Measurements from ENCODE around the gene PLEKHN1.
"Not testable (repeated sequence)": the region's sequence is repeated elsewhere in the genome, so short reads cannot be mapped to it uniquely, and the experiment has no call there.

PLEKHN1 gene

GRCh38 chr1:941015-941587, 25.2 kb upstream of the PLEKHN1 start:
- H3K4me3 ChIP-seq (ENCODE audit: low read depth, low read length), result peak overlapping the region; percentile 47

DNA sequence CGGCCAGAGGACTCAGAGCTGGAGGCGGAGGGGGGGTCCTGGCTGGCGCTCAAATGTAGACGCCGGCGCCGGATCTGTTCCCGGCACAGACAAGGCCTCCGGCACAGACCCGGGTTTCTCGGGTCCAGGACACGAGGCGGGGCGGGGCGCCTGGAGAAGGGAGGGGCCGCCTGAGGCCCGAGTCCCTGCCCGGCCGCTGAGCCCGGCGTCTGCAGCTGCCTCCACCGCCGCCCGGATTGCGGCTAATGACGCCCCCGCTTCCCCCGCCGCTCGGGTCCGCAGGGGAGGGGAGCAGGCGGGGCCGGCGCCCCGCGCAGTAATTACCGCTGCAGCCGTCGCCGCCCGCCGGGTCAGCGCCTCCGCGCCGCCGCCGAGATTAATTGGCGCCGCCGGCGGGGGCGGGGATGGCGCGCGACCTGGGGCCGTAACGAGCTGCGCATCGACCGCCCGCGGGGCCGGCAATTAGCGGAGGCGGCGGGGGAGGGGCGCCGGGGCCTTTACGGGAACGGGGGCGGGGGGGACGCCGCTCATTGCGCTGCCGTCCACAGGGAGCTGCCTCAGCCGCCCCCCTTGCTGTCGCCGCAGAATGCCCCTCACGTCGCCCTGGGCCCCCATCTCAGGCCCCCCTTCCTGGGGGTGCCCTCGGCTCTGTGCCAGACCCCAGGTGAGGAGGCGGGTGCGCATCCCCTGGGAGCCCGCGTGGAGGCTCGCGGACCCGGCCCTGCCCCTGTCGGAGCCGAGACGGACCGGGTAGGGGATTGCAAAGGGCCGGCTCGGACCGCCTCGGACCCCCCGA, 24.5 kb upstream of the PLEKHN1 start:
- H3K4me3 ChIP-seq (ENCODE audit: low read depth, low read length), result peak overlapping the region; percentile 47
- DNase-seq (ENCODE audit: low read depth), result peak; percentile 63

More at GRCh38 chr1:941015-941587, 25.2 kb upstream of the PLEKHN1 start:
- no peak for DNase-seq (ENCODE audit: low read depth)

- no peak for DNase-seq (ENCODE audit: low read depth)
- H3K4me3 ChIP-seq (ENCODE audit: low read depth, low read length), result peak overlapping the region; percentile 47
These were observed 23.9 kb upstream of the PLEKHN1 start for GRCh38 chr1:942411-942821.

- peak overlapping the region; percentile 47 for H3K4me3 ChIP-seq (ENCODE audit: low read depth, low read length)
- DNase-seq (ENCODE audit: low read depth), result peak; percentile 65
These were observed 23.3 kb upstream of the PLEKHN1 start for GRCh38 chr1:942864-943533.

DNA sequence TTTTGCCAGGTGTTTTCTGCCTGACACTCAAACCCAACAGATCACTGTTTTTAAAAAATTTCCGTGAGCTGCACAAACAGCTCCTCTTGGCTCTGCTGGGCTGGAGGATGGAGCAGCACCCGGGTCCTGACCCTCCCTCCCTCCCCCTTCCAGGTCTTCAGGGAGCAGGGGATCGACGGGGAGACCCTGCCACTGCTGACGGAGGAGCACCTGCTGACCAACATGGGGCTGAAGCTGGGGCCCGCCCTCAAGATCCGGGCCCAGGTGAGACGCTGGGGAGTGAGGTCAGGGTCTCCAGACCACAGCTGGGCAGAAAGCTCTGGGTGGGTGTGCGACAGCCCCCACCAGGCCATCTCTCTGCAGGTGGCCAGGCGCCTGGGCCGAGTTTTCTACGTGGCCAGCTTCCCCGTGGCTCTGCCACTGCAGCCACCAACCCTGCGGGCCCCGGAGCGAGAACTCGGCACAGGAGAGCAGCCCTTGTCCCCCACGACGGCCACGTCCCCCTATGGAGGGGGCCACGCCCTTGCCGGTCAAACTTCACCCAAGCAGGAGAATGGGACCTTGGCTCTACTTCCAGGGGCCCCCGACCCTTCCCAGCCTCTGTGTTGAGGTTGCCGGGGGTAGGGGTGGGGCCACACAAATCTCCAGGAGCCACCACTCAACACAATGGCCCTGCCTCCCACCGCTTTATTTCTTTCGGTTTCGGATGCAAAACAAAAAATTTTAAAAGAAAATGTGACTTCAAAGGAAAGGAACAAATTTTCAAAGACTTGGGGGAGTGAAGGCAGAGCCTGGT, 22.5 kb upstream of the PLEKHN1 start:
- DNase-seq (ENCODE audit: low read depth), result no peak
- H3K4me3 ChIP-seq (ENCODE audit: low read depth, low read length), result no peak overlapping the region

- no peak overlapping the region for H3K4me3 ChIP-seq (ENCODE audit: low read depth, low read length)
- DNase-seq (ENCODE audit: low read depth), result peak; percentile 43
These were observed 21.6 kb upstream of the PLEKHN1 start for GRCh38 chr1:944341-945325.

DNA sequence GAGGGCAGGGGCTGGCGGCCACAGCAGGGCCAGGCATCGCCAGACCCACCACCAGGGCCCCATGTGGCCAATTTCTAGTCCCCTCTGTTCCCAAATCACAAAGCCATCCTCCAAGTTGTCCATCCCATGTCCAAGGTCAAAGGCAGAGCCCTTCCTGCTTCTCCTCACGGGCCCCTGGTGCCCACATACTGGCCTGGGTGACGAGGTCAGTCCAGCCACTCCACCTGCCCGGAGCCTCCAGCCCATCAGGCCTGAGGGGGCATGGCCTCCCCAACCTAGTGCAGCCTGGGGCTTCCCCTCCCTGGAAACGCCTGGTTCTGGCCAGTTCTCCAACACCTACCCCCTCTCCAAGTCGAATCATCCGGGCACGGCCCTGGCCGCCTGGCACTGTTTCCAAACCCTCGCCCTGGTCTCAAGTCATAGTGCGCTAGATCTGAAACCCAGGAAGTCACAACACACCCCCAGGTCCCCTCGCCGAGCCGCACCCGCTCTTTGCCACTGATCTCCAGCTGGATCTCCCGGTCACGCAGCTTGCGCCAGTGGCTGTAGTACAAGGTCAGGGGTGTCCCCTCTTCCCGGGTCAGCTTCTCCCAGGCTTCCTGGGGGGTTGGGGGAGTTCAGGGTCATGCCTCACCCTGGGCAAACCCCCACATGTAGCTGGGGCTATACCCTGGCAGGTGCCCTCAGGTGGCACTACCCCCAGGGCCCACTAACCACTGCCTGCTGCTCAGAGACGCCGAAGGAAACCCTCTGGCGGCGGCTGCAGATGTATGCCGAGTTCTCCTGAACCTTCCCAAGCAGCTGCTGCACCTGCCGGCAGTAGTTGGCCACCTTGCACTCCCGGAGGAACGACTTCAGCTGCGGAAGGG, 20.4 kb upstream of the PLEKHN1 start:
- no peak overlapping the region for H3K4me3 ChIP-seq (ENCODE audit: low read depth, low read length)
- no peak for DNase-seq (ENCODE audit: low read depth)

DNA sequence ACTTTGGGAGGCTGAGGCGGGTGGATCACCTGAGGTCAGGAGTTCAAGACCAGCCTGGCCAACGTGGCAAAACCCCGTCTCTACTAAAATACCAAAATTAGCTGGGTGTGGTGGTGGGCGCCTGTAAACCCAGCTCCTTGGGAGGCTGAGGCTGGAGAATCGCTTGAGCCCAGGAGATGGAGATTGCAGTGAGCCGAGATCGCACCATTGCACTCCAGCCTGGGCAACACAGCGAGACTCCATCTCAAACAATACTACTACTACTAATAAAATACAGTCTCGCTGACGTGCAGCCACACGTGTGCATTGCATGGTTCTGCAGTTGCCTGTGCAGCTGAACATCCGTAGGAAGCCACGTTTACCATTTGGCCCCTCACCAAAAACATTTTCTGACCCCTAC, 19.5 kb upstream of the PLEKHN1 start:
- H3K4me3 ChIP-seq (ENCODE audit: low read depth, low read length); DNase-seq (ENCODE audit: low read depth): not testable (repeated sequence)

- H3K4me3 ChIP-seq (ENCODE audit: low read depth, low read length), result no peak overlapping the region
- DNase-seq (ENCODE audit: low read depth), result no peak
These were observed 18.3 kb upstream of the PLEKHN1 start for GRCh38 chr1:947958-948357.

DNA sequence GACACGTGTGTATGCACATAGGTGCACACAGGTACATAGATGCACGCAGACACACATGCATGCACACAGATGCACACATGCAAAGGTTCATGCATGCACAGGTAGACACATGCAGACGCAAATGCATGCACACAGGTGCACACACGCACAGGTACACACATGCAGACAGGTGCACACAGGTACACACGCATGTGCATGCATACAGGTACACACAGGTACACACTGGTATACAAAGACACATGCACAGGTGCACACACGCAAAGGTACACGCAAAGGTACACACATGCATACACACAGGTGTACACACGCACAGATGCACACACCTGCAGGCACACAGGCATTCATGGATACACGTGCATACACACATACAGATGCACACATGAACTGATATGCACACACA, 16.0 kb upstream of the PLEKHN1 start:
- DNase-seq (ENCODE audit: low read depth), result no peak
- no peak overlapping the region for H3K4me3 ChIP-seq (ENCODE audit: low read depth, low read length)

- H3K4me3 ChIP-seq (ENCODE audit: low read depth, low read length), result no peak overlapping the region
- DNase-seq (ENCODE audit: low read depth), result no peak
These were observed 15.4 kb upstream of the PLEKHN1 start for GRCh38 chr1:950881-951280.

- no peak for DNase-seq (ENCODE audit: low read depth)
These were observed 14.9 kb upstream of the PLEKHN1 start for GRCh38 chr1:951364-951763.

GRCh38 chr1:952201-952600, 14.1 kb upstream of the PLEKHN1 start:
- H3K4me3 ChIP-seq (ENCODE audit: low read depth, low read length), result no peak overlapping the region
- no peak for DNase-seq (ENCODE audit: low read depth)

More at GRCh38 chr1:951364-951763, 14.9 kb upstream of the PLEKHN1 start:
- H3K4me3 ChIP-seq (ENCODE audit: low read depth, low read length), result no peak overlapping the region

GRCh38 chr1:952603-953002, 13.7 kb upstream of the PLEKHN1 start:
- no peak for DNase-seq (ENCODE audit: low read depth)
- H3K4me3 ChIP-seq (ENCODE audit: low read depth, low read length), result no peak overlapping the region

DNA sequence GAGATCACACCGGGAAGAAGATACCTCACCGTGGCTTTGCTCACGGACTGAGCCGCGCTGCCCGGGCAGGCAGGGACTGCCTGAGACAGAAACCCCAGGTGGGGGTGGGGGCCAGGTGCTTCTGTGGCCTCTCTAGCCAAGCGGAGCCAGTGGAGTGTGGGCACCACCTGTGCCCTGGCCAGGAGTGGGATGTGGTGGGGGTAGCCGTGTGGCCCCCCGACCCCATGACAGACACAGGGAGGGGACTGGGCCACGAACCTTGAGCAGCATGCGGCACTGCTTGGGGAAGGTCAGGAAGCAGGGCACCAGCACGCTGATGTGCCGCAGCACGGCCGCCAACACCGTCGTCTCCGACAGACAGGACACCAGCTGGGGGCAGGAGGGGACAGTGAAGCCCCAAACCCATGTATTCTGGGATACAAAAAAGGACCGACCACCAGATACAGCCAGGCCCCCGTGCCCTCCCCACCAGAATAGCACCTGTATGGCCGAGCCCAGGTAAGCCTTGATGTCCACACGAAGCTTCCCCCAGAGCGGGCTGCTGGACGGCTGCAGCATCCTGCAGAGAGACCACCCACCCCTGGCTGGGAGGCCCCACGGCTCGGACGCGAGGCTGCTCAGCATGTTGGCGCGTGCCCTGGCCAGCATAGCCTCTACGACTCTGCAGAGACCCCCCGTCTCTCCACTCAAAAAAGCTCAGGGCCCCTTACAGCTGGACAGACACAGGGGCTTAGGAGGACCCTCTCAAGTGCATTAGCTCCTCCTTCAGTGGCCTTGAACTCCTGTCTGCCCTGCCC, 12.6 kb upstream of the PLEKHN1 start:
- no peak overlapping the region for H3K4me3 ChIP-seq (ENCODE audit: low read depth, low read length)
- no peak for DNase-seq (ENCODE audit: low read depth)

GRCh38 chr1:954927-955326, 11.4 kb upstream of the PLEKHN1 start:
- H3K4me3 ChIP-seq (ENCODE audit: low read depth, low read length), result no peak overlapping the region
- DNase-seq (ENCODE audit: low read depth), result no peak

- DNase-seq (ENCODE audit: low read depth), result no peak
These were observed 10.8 kb upstream of the PLEKHN1 start for GRCh38 chr1:955474-955873.

More at GRCh38 chr1:955474-955873, 10.8 kb upstream of the PLEKHN1 start:
- H3K4me3 ChIP-seq (ENCODE audit: low read depth, low read length), result no peak overlapping the region

Measured in skeletal muscle cell (primary cell).